Measurements from ENCODE around the gene BLTP3B.

BLTP3B gene

DNA sequence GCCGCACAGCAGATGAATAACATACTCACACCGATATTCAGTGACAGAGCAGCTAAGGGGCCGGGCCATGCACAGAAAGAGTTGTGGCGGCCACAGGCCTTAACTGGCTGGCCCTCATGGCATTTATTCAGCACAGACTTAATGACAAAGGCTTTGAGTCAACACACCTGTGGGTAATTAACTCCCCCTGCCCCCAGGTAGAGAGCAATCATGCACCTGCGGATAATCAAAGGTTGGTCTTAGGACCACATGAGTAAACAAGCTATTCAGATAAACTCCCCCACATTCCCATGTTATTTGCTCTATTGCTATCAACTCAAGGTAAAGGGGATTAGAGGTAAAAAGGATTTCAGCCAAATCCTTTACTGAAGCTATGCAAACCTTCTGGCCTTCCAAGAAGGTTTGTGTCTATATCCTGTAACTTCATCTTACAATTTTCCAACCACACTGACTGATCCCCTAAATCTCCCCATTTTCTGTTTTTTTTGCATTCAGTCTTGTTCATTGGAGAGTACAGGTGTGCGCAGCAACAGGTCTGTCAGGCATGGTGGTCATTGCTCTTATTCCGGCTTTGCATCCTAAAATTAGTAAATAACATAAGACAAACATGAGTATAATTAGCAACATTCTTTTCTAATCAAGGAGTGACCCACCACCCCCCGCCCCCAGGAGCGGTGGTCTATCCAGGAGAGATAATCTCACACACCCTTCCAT is 16.9 kb upstream of the BLTP3B start:
- no peak overlapping the region for H3K27ac ChIP-seq
- no peak for TF ChIP-seq ZFX (IDR thresholded peaks at IDR 0.05; ENCODE audit: borderline replicate concordance)
- TF ChIP-seq, protein P1, sequence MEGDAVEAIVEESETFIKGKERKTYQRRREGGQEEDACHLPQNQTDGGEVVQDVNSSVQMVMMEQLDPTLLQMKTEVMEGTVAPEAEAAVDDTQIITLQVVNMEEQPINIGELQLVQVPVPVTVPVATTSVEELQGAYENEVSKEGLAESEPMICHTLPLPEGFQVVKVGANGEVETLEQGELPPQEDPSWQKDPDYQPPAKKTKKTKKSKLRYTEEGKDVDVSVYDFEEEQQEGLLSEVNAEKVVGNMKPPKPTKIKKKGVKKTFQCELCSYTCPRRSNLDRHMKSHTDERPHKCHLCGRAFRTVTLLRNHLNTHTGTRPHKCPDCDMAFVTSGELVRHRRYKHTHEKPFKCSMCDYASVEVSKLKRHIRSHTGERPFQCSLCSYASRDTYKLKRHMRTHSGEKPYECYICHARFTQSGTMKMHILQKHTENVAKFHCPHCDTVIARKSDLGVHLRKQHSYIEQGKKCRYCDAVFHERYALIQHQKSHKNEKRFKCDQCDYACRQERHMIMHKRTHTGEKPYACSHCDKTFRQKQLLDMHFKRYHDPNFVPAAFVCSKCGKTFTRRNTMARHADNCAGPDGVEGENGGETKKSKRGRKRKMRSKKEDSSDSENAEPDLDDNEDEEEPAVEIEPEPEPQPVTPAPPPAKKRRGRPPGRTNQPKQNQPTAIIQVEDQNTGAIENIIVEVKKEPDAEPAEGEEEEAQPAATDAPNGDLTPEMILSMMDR (IDR thresholded peaks at IDR 0.05), result no peak

DNA sequence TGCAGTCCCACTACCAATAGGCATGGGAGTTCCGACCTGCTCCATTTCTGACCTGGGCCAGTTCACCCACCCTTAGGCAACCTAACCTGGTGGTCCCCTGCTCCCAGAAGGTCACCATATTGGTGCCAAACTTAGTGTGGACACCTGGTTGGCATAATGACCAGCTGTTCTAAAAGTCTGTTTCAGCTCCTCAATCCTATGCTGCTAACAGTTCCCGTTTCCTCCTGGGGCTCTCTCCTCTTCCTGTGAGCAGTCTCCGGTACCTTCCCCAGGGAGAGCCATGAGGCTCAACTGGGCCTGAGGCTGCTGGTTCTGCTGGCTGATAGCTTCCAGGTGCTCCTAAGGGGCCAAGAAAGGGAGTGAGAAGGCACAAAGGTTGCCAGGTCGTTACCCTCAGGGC is 15.9 kb upstream of the BLTP3B start:
- TF ChIP-seq, protein P1 (IDR thresholded peaks at IDR 0.05), result no peak
- TF ChIP-seq ZFX (IDR thresholded peaks at IDR 0.05; ENCODE audit: borderline replicate concordance), result no peak

DNA sequence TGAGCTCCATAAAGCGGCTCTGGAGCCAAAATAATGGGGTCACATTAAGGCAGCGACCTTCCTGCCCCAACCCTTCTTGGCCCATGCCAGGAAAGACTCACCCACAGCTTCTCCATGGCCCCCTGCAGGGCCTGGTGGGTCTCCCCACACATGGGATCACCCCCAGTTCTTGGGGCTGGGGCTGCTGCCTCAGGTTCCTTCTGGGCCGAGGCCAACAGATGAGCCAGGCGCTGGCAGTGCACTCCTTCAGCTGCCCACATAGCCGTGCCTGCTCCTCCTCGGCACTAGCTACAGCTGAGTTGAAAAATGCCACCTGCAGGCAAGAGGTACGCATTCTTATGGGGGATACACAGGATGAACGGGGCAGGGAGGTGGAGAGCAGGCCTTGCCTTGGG is 14.8 kb upstream of the BLTP3B start:
- no peak for TF ChIP-seq ZFX (IDR thresholded peaks at IDR 0.05; ENCODE audit: borderline replicate concordance)
- TF ChIP-seq, protein P1 (IDR thresholded peaks at IDR 0.05), result no peak
- H3K27ac ChIP-seq, result no peak overlapping the region

More for the DNA sequence above, 15.9 kb upstream of the BLTP3B start:
- H3K27ac ChIP-seq, result no peak overlapping the region

DNA sequence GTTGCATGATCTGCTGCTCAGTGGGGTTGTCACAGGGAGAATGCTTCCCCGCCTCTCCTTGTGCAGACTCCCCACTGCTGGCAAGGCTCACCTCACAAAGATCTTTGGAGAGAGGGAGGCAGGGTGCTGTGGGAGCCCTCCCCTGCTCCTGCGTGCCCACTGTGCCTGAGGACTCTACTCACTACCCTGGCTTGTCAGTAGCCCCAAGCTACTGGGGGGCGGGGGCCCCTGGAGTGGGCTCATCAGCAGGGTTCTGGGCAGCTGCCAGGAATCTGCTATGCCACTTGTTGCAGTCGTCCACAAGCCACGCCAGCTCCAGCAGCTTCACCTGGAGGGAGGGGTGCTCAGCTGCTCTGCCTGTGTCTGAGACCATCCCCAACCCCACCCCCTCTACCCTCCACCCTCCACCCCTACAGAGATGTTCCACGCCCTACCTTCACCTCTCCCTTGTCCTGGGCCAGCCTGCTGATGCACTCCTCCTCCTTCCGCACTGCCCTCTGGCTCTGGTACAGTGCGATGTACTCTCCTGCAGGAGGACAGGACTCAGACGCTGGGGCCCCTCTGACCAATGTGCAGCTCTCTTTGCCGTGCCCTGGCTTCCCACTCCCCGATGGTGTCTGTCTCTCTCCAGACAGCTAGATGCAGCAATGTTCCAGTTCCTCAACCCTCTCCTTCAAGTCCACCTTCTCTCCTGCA is 14.2 kb upstream of the BLTP3B start:
- H3K27ac ChIP-seq, result no peak overlapping the region
- TF ChIP-seq, protein P1 (IDR thresholded peaks at IDR 0.05), result no peak

DNA sequence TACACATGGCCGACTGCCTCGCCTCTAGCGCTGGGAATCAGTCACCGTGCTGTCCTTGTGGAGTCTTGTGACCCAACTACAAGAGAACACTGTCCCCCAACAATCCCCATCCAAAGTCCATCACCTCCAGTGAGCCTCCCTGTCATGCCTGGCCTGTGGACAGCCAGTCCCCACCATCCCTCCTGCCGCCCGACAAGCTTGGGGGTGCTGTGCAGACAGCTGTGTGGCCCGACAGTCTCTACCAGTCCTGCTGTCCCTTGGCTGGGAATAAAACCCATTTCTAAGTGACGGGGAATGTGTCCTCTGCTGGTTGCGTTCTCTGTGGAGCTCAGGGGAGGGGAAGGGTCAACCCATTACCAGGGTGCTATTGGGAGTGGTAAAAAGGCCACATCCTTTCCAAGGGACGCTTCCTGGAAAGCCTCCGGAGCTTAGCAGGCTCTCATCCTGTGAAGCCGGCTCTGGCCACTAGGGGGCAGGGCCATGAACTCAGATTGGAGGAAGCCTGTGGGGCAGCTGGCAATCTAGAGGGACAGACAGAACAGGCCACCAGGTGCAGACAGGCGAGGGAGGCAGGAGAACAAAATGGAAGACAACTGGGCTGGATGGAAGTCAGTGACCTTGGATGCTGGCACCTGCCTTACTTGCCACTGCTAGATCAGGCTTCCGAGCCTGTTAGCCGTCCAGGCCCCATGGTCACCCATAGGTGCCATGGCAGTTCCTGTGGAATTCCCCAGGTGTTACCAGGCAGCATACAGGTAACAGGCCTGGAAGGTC is 12.0 kb upstream of the BLTP3B start:
- no peak for TF ChIP-seq ZFX (IDR thresholded peaks at IDR 0.05; ENCODE audit: borderline replicate concordance)
- TF ChIP-seq, protein P1 (IDR thresholded peaks at IDR 0.05), result peak; percentile 98
- no peak overlapping the region for H3K27ac ChIP-seq

DNA sequence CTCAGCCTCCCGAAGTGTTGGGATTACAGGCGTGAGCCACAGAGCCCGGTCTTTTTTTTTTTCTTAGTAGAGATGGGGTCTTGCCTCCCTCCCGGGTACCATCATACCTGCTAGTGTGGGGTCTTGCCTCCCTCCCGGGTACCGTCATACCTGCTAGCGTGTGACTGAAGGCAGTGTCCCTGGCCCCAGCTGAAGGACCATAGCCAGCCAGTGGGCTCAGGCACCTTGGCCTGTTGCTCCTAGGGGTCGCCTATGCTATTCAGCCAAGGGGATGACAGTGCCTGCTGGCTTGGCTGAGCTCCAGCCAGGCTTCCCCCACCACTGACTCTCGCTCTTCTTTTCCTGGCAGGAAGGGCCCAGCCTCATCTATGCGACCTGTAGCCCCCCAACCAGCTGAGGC is 10.5 kb upstream of the BLTP3B start:
- TF ChIP-seq, protein P1 (IDR thresholded peaks at IDR 0.05), result no peak
- TF ChIP-seq ZFX (IDR thresholded peaks at IDR 0.05; ENCODE audit: borderline replicate concordance), result no peak
- no peak overlapping the region for H3K27ac ChIP-seq

Measured in 22Rv1 (cell line).